Small intestine (tissue), 7 donors: ENCODE data around the gene RAB4A. TPM values are rescaled to one million over a fixed set of nuclear protein-coding genes. Genes with fewer than 3 reads are reported as not detected.

Source experiments
- DNase-seq, 2 donors: peaks; one replicate each; pipeline versions ENCODE4 v3.0.0 to v3.0.0-alpha.2; 2013
- FAIRE-seq: peaks from 2 replicates; lab custom pipeline; 2012; peaks lifted over from hg19 to GRCh38; lab: Jason Lieb, UNC
- H3K27ac ChIP-seq, 3 donors: one replicate each; pipeline ENCODE4 v1.5.1; 2013; ENCODE audit warnings: low read length in 2 of 3, mild to moderate bottlenecking in 2 of 3, control low read depth in 1 of 3, inconsistent platforms in 1 of 3, low read depth in 1 of 3, moderate library complexity in 1 of 3
- H3K27me3 ChIP-seq, 3 donors: one replicate each; pipeline ENCODE4 v1.6.1; 2013; ENCODE audit warnings: low read length in 3 of 3, inconsistent platforms in 1 of 3; ENCODE audit not compliant: control insufficient read depth in 3 of 3, insufficient read depth in 3 of 3
- H3K36me3 ChIP-seq, 3 donors: one replicate each; pipeline ENCODE4 v1.6.1; 2013; ENCODE audit warnings: low read length in 3 of 3, inconsistent platforms in 1 of 3, low read depth in 1 of 3, mild to moderate bottlenecking in 1 of 3, moderate library complexity in 1 of 3; ENCODE audit not compliant: control insufficient read depth in 3 of 3, insufficient read depth in 2 of 3
- H3K4me1 ChIP-seq, 3 donors: one replicate each; pipeline ENCODE4 v1.6.1; 2013; ENCODE audit warnings: low read length in 2 of 3, inconsistent platforms in 1 of 3, low read depth in 1 of 3, mild to moderate bottlenecking in 1 of 3, moderate library complexity in 1 of 3; ENCODE audit not compliant: control insufficient read depth in 3 of 3, insufficient read depth in 2 of 3
- H3K4me3 ChIP-seq, 3 donors: one replicate each; pipeline ENCODE4 v1.5.1; 2013; ENCODE audit warnings: low read length in 3 of 3, control low read depth in 1 of 3, inconsistent platforms in 1 of 3, low read depth in 1 of 3, mild to moderate bottlenecking in 1 of 3, moderate library complexity in 1 of 3
- H3K9me3 ChIP-seq, 2 donors: one replicate each; pipeline ENCODE4 v1.6.1; 2013; ENCODE audit warnings: low read depth in 1 of 2, low read length in 1 of 2; ENCODE audit not compliant: control insufficient read depth in 2 of 2, insufficient read depth in 1 of 2
- WGBS, 3 donors: extraction: QIAGEN DNeasy Blood & Tissue Kit; methylation state at CpG; one replicate each; pipeline ENCODE4 v1.1.7; 2013; 5-methylcytosine and 5-hydroxymethylcytosine counted together
- polyA plus RNA-seq, 4 donors: library from polyadenylated mRNA; stranded (reverse) in 3 of 4; unstranded in 1 of 4; fragments of 200-250 nt in 3 of 4; fragments of 120-200 nt in 1 of 4; gene quantifications; one replicate each; pipeline versions ENCODE4 v1.2.1 to v1.2.3, GENCODE V29; 2013
- donor health status: healthy with polysubstance abuse.
- donor health status: control.
- donor health status: control.
- donor health status: Bipolar disorder and iron deficiency.
- donor health status: healthy.

RAB4A gene
- polyA plus RNA-seq, 4 donors = 30.0 to 63.9 (median 34.7) TPM

DNA sequence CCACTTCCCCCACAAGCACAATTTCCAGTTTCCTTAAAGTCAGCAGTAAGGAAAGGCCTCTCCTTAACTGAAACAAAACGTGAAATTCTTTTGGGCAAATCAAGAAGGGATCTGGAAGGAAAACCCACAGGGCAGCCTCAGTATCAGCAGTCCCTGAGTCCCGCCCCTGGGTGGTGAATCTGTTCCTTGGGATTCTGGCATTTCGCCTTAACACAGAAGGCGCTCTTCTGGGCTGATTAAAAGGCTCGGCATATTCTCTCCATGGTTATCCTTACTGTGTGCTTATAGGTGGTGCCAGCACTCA, 12.2 kb upstream of the RAB4A start:
- 67 to 70% (median 67%) methylated on average over 5 of the region's 5 CpGs for WGBS, 3 donors
- FAIRE-seq = no peak
- no peak for DNase-seq
- no peaks in the 10 kb centered on the region for H3K9me3 ChIP-seq
- H3K4me1 ChIP-seq = no peaks in the 10 kb centered on the region
- H3K36me3 ChIP-seq = no peaks in the 10 kb centered on the region
- H3K4me3 ChIP-seq = no peak overlapping the region
- H3K27ac ChIP-seq = no peak overlapping the region
- H3K27me3 ChIP-seq = no peaks in the 10 kb centered on the region

DNA sequence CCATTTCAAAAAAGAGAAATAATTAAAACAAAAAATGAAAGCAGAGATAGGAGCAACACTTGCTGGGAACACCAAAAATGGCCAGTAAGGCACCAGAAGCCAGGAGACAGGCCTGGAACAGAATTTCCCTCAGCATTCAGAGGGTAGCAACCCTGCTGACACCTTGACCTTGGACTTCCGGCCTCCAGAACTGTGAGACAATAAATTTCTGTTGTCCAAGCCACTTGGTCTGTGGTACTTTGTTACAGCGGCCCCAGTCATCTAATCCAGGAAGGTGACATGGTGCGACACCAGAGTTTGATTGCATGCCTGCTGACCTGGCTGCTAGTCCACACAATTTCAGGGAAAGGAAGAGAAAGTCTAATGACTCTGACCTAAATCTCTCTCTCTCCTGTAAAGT, 10.6 kb upstream of the RAB4A start:
- no peaks in the 10 kb centered on the region for H3K36me3 ChIP-seq
- no peaks in the 10 kb centered on the region for H3K4me1 ChIP-seq
- whole genome bisulfite sequencing, 3 donors = 68 to 78% (median 78%) methylated on average over 3 of the region's 3 CpGs
- no peak overlapping the region for H3K27ac ChIP-seq
- no peak overlapping the region for H3K4me3 ChIP-seq
- FAIRE-seq (no peak), DNase-seq (no peak)
- H3K9me3 ChIP-seq = no peaks in the 10 kb centered on the region
- no peaks in the 10 kb centered on the region for H3K27me3 ChIP-seq

DNA sequence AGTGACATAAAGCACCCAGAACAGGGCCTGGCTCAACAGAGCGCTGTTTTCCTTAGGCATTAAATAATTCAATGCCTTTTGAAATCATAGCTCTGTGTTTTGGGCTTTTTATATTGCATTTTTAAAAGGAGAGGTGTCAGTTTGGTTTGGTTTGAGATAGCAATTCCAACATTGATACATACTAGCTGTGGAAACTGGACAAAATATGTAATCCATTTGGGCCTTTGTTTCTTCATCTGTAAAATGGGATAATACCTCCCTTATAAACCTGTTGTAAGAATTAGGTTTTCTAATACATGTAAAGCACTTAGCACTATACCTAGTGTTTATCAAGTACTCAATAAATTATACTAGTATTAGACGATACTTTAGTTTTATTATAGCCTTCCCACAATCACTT, 8.7 kb upstream of the RAB4A start:
- FAIRE-seq = no peak
- no peaks in the 10 kb centered on the region for H3K4me1 ChIP-seq
- no peak for DNase-seq
- no peaks in the 10 kb centered on the region for H3K36me3 ChIP-seq
- H3K27me3 ChIP-seq = no peaks in the 10 kb centered on the region
- peaks cover 0 to 4% of the 10 kb centered on the region in 2 donors for H3K9me3 ChIP-seq
- no peak overlapping the region for H3K4me3 ChIP-seq
- H3K27ac ChIP-seq = no peak overlapping the region
- WGBS, 3 donors = 76 to 92% (median 82%) methylated on average over 2 of the region's 2 CpGs

DNA sequence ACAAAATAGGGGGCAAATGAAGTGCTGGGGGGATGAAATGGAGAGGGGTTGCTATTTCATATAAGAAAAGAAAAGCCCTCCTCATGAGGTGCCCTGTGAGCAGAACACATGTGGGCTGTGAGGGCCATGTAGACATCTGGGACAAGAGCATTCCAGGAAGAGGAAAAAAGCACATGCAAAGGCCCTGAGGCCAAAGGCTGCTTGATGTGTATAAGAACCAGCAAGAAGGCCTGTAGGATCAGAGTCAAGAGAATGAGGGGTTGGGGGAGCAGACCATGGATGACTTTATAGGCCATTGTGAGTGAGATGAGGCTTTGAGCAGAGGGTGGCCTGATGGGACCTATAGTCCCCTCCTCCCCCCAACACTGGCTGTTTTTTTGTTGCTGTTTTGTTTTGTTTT, 7.7 kb upstream of the RAB4A start:
- Histone ChIP-seq H3K9me3 (peaks cover 0 to 10% of the 10 kb centered on the region in 2 donors), H3K4me1 (no peaks in the 10 kb centered on the region), H3K4me3 (no peak overlapping the region), H3K27me3 (no peaks in the 10 kb centered on the region), H3K27ac (no peak overlapping the region), H3K36me3 (no peaks in the 10 kb centered on the region)
- FAIRE-seq (no peak), DNase-seq (no peak)

DNA sequence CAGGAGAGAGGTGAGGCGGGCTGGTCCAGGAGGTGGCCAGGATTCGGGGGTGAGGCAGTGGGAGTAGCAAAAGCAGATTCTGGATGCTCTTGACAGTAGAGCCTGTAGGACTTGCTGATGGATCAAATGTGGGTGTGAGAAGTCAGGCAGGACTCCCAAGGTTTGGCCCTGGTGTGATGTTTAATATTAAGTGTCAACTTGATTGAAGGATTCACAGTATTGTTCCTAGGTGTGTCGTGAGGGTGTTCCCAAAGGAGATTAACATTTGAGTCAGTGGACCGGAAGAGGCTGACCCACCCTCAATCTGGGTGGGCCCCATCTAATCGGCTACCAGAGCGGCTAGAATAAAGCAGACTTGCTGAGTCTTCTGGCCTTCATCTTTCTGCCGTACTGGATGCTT, 6.8 kb upstream of the RAB4A start:
- FAIRE-seq (no peak), DNase-seq (no peak)
- peaks cover 0 to 10% of the 10 kb centered on the region in 2 donors for H3K9me3 ChIP-seq
- no peaks in the 10 kb centered on the region for H3K36me3 ChIP-seq
- no peak overlapping the region for H3K27ac ChIP-seq
- WGBS, 3 donors = 88 to 92% (median 90%) methylated on average over 7 of the region's 7 CpGs
- H3K4me3 ChIP-seq = no peak overlapping the region
- no peaks in the 10 kb centered on the region for H3K4me1 ChIP-seq
- no peaks in the 10 kb centered on the region for H3K27me3 ChIP-seq

DNA sequence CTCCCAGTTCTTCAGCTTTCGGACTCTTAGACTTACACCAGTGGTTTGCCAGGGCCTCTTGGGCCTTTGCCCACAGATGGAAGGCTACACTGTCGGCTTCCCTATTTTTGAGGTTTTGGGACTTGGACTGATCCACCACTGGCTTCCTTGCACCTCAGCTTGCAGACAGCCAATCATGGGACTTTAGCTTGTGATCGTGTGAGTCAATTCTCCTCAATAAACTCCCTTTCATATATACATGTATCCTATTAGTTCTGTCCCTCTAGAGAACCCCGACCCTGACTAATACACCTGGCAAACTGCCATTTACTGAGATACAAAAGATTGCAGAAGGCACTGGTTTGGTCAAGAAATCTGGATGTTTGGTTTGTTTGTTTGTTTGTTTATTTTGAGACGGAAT, 6.4 kb upstream of the RAB4A start:
- H3K4me1 ChIP-seq = no peaks in the 10 kb centered on the region
- DNase-seq (no peak), FAIRE-seq (no peak)
- no peak overlapping the region for H3K4me3 ChIP-seq
- no peak overlapping the region for H3K27ac ChIP-seq
- 74 to 86% (median 79%) methylated on average over 5 of the region's 5 CpGs for WGBS, 3 donors
- H3K27me3 ChIP-seq = no peaks in the 10 kb centered on the region
- peaks cover 0 to 10% of the 10 kb centered on the region in 2 donors for H3K9me3 ChIP-seq
- H3K36me3 ChIP-seq = no peaks in the 10 kb centered on the region

DNA sequence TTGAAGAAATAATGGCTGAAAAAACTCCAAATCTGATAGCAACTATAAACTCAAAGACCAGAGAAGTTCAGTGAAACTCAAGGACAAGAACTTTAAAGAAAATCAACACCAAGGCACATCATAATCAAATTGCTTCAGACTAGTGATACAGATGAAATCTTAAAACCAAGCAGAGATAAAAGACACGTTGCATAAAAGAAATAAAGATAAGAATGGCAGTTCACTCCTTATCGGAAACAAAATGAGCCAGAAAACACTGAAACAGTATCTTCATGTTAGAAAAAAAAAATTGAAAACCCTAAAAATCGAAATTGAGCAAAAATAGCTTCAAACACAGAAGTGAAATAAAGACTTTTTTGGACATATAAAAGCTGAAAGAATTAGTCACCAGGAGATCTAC, 4.6 kb upstream of the RAB4A start:
- Histone ChIP-seq H3K9me3 (peaks cover 0 to 10% of the 10 kb centered on the region in 2 donors), H3K4me1 (peaks cover 0 to 6% (median 0%) of the 10 kb centered on the region in 3 donors), H3K36me3 (no peaks in the 10 kb centered on the region), H3K27ac (no peak overlapping the region), H3K27me3 (no peaks in the 10 kb centered on the region), H3K4me3 (no peak overlapping the region)
- FAIRE-seq (no peak), DNase-seq (no peak)
- 59 to 72% (median 68%) methylated on average over 3 of the region's 3 CpGs for WGBS, 3 donors

DNA sequence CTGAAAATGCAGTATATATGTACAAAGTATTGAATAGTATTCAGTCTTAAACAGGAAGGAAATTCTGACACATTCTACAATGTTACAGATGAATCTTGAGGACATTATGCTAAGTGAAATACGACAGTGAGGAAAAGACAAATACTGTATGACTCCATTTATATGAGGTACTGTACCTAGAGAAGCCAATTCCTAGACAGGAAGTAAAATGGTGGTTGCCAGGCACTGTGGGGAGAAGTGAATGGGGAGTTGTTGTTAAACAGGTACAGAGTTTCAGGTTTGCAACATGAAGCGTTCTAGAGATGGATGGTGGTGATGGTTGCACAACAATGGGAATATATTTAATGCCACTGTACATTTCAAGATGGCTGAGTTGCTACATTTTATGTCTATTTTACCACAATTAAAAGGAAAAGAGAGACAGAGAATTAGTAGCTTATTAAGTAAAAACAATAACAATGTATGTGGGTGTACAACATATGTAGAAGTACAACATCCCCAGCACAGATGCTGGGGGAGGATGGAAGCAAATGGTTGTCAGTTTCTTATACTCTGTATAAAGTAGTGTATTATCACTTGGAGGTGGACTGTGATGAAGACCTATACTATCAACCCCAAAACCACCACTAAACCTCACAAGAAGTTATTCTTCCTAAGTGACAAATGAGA, 3.9 kb upstream of the RAB4A start:
- WGBS, 3 donors = 68 to 85% (median 80%) methylated on average over 2 of the region's 2 CpGs
- peaks cover 0 to 6% (median 0%) of the 10 kb centered on the region in 3 donors for H3K4me1 ChIP-seq
- H3K27me3 ChIP-seq = no peaks in the 10 kb centered on the region
- FAIRE-seq = no peak
- no peak overlapping the region for H3K27ac ChIP-seq
- no peak for DNase-seq
- no peak overlapping the region for H3K4me3 ChIP-seq
- H3K9me3 ChIP-seq = peaks cover 0 to 10% of the 10 kb centered on the region in 2 donors
- H3K36me3 ChIP-seq = no peaks in the 10 kb centered on the region

DNA sequence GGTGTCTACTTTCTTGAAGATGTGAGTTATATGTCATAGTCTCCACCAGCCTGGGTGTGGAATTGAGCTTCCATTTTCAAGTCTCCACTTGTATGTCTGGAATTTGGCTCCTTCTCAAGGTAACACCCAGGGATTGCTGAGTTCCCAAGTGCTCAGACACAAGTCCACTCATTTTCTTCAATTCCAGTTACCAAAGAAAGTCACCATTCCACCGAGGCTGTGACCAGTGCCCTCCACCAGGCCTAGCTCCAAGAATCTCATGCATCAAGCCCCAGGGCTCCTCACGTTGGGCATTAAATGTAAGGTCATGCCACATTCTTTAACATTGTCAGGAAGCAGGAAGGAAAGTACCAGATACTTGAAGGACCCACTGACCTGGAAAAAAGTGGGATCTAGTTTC, 2.4 kb upstream of the RAB4A start:
- WGBS, 3 donors = 78 to 91% (median 87%) methylated on average over 2 of the region's 2 CpGs
- H3K27ac ChIP-seq = no peak overlapping the region
- FAIRE-seq (no peak), DNase-seq (no peak)
- H3K4me3 ChIP-seq = no peak overlapping the region
- no peaks in the 10 kb centered on the region for H3K27me3 ChIP-seq
- H3K36me3 ChIP-seq = no peaks in the 10 kb centered on the region
- H3K4me1 ChIP-seq = peaks cover 9 to 20% (median 10%) of the 10 kb centered on the region in 3 donors
- peaks cover 0 to 10% of the 10 kb centered on the region in 2 donors for H3K9me3 ChIP-seq
